Neural cell (in vitro differentiated cells): ENCODE measurements around the gene IFT81.
"Not testable (repeated sequence)": the region's sequence is repeated elsewhere in the genome, so short reads cannot be mapped to it uniquely, and the experiment has no call there.

Source experiments
- RAD21 ChIP-seq: fragments of 450-650 bp; conservative IDR thresholded peaks from 2 replicates; pipeline ENCODE4 v1.6.1; 2014; ENCODE audit warnings: antibody characterized with exemption, mild to moderate bottlenecking, moderate library complexity
- SMC3 ChIP-seq: fragments of 450-650 bp; conservative IDR thresholded peaks from 2 replicates; pipeline ENCODE4 v1.6.1; 2014; ENCODE audit warnings: antibody characterized with exemption, mild to moderate bottlenecking, moderate library complexity; ENCODE audit not compliant: poor library complexity
- TF ChIP-seq, protein P1 (sequence below): fragments of 450-650 bp; IDR thresholded peaks from 2 replicates; pipeline ENCODE4 v1.5.1; 2014; ENCODE audit warnings: antibody characterized with exemption, mild to moderate bottlenecking, moderate library complexity; ENCODE audit not compliant: poor library complexity, severe bottlenecking

- TF ChIP-seq, protein P1, sequence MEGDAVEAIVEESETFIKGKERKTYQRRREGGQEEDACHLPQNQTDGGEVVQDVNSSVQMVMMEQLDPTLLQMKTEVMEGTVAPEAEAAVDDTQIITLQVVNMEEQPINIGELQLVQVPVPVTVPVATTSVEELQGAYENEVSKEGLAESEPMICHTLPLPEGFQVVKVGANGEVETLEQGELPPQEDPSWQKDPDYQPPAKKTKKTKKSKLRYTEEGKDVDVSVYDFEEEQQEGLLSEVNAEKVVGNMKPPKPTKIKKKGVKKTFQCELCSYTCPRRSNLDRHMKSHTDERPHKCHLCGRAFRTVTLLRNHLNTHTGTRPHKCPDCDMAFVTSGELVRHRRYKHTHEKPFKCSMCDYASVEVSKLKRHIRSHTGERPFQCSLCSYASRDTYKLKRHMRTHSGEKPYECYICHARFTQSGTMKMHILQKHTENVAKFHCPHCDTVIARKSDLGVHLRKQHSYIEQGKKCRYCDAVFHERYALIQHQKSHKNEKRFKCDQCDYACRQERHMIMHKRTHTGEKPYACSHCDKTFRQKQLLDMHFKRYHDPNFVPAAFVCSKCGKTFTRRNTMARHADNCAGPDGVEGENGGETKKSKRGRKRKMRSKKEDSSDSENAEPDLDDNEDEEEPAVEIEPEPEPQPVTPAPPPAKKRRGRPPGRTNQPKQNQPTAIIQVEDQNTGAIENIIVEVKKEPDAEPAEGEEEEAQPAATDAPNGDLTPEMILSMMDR, result not testable (repeated sequence)
- not testable (repeated sequence) for TF ChIP-seq SMC3, RAD21
These were observed 6.9 kb upstream of the IFT81 start for GRCh38 chr12:110117210-110117609.
